IPS DF 4.7 (cell line): ENCODE results near the gene C19orf38.
"Not testable (repeated sequence)": the region's sequence is repeated elsewhere in the genome, so short reads cannot be mapped to it uniquely, and the experiment has no call there.

Experiments
- DNase-seq: peaks from one replicate; pipeline ENCODE4 v3.0.0-alpha.2; 2013; ENCODE audit warnings: low spot score; ENCODE audit errors: extremely low read depth

Gene C19orf38

GRCh38 chr19:10820173-10820572 is 28.0 kb upstream of the C19orf38 start:
- DNase-seq, result no peak

- no peak for DNase-seq
These were observed 24.5 kb upstream of the C19orf38 start for GRCh38 chr19:10823690-10824089.

GRCh38 chr19:10826231-10826630 is 22.0 kb upstream of the C19orf38 start:
- DNase-seq, result no peak

- no peak for DNase-seq
These were observed 21.4 kb upstream of the C19orf38 start for GRCh38 chr19:10826846-10827245.

- DNase-seq, result no peak
These were observed 19.0 kb upstream of the C19orf38 start for GRCh38 chr19:10828981-10829821.

GRCh38 chr19:10829967-10830366 is 18.2 kb upstream of the C19orf38 start:
- no peak for DNase-seq

GRCh38 chr19:10830370-10830769 is 17.8 kb upstream of the C19orf38 start:
- DNase-seq, result no peak

- no peak for DNase-seq
These were observed 17.1 kb upstream of the C19orf38 start for GRCh38 chr19:10830931-10831779.

- DNase-seq, result no peak
These were observed 16.0 kb upstream of the C19orf38 start for GRCh38 chr19:10831987-10832938.

GRCh38 chr19:10832939-10833296 is 15.3 kb upstream of the C19orf38 start:
- no peak for DNase-seq

GRCh38 chr19:10835089-10835753 is 13.0 kb upstream of the C19orf38 start:
- no peak for DNase-seq

GRCh38 chr19:10835754-10836478 is 12.3 kb upstream of the C19orf38 start, which contains the start of gene TMED1:
TMED1 (minus strand) TSS chr19:10836212; CDS start chr19:10836191, 21 bp downstream.
- DNase-seq, result peak; percentile 98

- DNase-seq, result no peak
These were observed 11.5 kb upstream of the C19orf38 start for GRCh38 chr19:10836479-10837330.

- not testable (repeated sequence) for DNase-seq
These were observed 10.6 kb upstream of the C19orf38 start for GRCh38 chr19:10837649-10838048.

- DNase-seq, result no peak
These were observed 9.8 kb upstream of the C19orf38 start for GRCh38 chr19:10838377-10838776.

- DNase-seq, result no peak
These were observed 8.8 kb upstream of the C19orf38 start for GRCh38 chr19:10839114-10840050.

GRCh38 chr19:10842788-10843187 is 5.4 kb upstream of the C19orf38 start:
- no peak for DNase-seq
